ENCODE data around the gene KCTD13.

GRCh38 chr16:29864205-29864604 lies 61.8 kb downstream of the KCTD13 start:
- TF ChIP-seq EZH2 (IDR thresholded peaks at IDR 0.05), result no peak
- TF ChIP-seq, protein P1, sequence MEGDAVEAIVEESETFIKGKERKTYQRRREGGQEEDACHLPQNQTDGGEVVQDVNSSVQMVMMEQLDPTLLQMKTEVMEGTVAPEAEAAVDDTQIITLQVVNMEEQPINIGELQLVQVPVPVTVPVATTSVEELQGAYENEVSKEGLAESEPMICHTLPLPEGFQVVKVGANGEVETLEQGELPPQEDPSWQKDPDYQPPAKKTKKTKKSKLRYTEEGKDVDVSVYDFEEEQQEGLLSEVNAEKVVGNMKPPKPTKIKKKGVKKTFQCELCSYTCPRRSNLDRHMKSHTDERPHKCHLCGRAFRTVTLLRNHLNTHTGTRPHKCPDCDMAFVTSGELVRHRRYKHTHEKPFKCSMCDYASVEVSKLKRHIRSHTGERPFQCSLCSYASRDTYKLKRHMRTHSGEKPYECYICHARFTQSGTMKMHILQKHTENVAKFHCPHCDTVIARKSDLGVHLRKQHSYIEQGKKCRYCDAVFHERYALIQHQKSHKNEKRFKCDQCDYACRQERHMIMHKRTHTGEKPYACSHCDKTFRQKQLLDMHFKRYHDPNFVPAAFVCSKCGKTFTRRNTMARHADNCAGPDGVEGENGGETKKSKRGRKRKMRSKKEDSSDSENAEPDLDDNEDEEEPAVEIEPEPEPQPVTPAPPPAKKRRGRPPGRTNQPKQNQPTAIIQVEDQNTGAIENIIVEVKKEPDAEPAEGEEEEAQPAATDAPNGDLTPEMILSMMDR (IDR thresholded peaks at IDR 0.05 in 2 of 3, conservative IDR thresholded peaks at IDR 0.05 in 1 of 3; ENCODE audit: borderline replicate concordance in 1 of 3, insufficient read depth in 1 of 3, low read depth in 2 of 3, low read length in 2 of 3), result no peak
- no peak for TF ChIP-seq SIN3A (IDR thresholded peaks at IDR 0.05; ENCODE audit: low read depth)
- no peak for TF ChIP-seq POLR2A (IDR thresholded peaks at IDR 0.05; ENCODE audit: borderline replicate concordance, extremely low read depth, insufficient read depth, insufficient read length)
- TF ChIP-seq, protein P2, sequence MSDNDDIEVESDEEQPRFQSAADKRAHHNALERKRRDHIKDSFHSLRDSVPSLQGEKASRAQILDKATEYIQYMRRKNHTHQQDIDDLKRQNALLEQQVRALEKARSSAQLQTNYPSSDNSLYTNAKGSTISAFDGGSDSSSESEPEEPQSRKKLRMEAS (IDR thresholded peaks at IDR 0.05), result no peak
- TF ChIP-seq, protein P3, sequence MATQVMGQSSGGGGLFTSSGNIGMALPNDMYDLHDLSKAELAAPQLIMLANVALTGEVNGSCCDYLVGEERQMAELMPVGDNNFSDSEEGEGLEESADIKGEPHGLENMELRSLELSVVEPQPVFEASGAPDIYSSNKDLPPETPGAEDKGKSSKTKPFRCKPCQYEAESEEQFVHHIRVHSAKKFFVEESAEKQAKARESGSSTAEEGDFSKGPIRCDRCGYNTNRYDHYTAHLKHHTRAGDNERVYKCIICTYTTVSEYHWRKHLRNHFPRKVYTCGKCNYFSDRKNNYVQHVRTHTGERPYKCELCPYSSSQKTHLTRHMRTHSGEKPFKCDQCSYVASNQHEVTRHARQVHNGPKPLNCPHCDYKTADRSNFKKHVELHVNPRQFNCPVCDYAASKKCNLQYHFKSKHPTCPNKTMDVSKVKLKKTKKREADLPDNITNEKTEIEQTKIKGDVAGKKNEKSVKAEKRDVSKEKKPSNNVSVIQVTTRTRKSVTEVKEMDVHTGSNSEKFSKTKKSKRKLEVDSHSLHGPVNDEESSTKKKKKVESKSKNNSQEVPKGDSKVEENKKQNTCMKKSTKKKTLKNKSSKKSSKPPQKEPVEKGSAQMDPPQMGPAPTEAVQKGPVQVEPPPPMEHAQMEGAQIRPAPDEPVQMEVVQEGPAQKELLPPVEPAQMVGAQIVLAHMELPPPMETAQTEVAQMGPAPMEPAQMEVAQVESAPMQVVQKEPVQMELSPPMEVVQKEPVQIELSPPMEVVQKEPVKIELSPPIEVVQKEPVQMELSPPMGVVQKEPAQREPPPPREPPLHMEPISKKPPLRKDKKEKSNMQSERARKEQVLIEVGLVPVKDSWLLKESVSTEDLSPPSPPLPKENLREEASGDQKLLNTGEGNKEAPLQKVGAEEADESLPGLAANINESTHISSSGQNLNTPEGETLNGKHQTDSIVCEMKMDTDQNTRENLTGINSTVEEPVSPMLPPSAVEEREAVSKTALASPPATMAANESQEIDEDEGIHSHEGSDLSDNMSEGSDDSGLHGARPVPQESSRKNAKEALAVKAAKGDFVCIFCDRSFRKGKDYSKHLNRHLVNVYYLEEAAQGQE (IDR thresholded peaks at IDR 0.05; ENCODE audit: low read depth), result no peak
- TF ChIP-seq CBX3 (IDR thresholded peaks at IDR 0.05; ENCODE audit: low read depth), result no peak
- no peak for TF ChIP-seq RAD21 (IDR thresholded peaks at IDR 0.05; ENCODE audit: low read depth)
- TF ChIP-seq CEBPB (IDR thresholded peaks at IDR 0.05; ENCODE audit: low read depth), result no peak
- TF ChIP-seq EZH2phosphoT487 (IDR thresholded peaks at IDR 0.05; ENCODE audit: borderline replicate concordance), result no peak
- TF ChIP-seq SP1 (IDR thresholded peaks at IDR 0.05; ENCODE audit: low read depth), result no peak

Data from HCT116 (cell line).